ENCODE data around the gene MFAP4. TPM values are rescaled to one million over a fixed set of nuclear protein-coding genes. Genes with fewer than 3 reads are reported as not detected.

MFAP4 gene
- total RNA-seq, 3 donors from 2014 or later: 19.0 to 127 (median 44.2) TPM

- TF ChIP-seq CTCF (IDR thresholded peaks at IDR 0.05): no peak
- intact Hi-C loops (cut with DNase I, micrococcal nuclease): no loop called here
- no peak for ATAC-seq
Observed at GRCh38 chr17:19415806-19416775, 29.1 kb upstream of the MFAP4 start.

GRCh38 chr17:19415311-19415710 is 28.3 kb upstream of the MFAP4 start:
- no peak for DNase-seq
- no peak overlapping the region for H3K4me3 ChIP-seq
- H3K4me1 ChIP-seq (ENCODE audit: low read depth): peaks cover 2% of the 10 kb centered on the region
- TF ChIP-seq CTCF (IDR thresholded peaks at IDR 0.05): no peak
- no peaks in the 10 kb centered on the region for H3K9me3 ChIP-seq
- no peak for ATAC-seq
- no peaks in the 10 kb centered on the region for H3K36me3 ChIP-seq (ENCODE audit: low read depth)
- intact Hi-C loops (cut with DNase I, micrococcal nuclease): no loop called here

More at GRCh38 chr17:19415806-19416775, 29.1 kb upstream of the MFAP4 start:
- Histone ChIP-seq H3K4me1 (ENCODE audit: low read depth) (peaks cover 2% of the 10 kb centered on the region), H3K4me3 (no peak overlapping the region), H3K9me3 (no peaks in the 10 kb centered on the region), H3K36me3 (ENCODE audit: low read depth) (no peaks in the 10 kb centered on the region)
- no peak for DNase-seq

- DNase-seq (no peak), ATAC-seq (no peak)
- H3K9me3 ChIP-seq: no peaks in the 10 kb centered on the region
- no peaks in the 10 kb centered on the region for H3K36me3 ChIP-seq (ENCODE audit: low read depth)
- no peak for TF ChIP-seq CTCF (IDR thresholded peaks at IDR 0.05)
- no peak overlapping the region for H3K4me3 ChIP-seq
- intact Hi-C loops (cut with DNase I, micrococcal nuclease): no loop called here
- H3K4me1 ChIP-seq (ENCODE audit: low read depth): peaks cover 2% of the 10 kb centered on the region
Observed at GRCh38 chr17:19414396-19415280, 27.6 kb upstream of the MFAP4 start.

GRCh38 chr17:19413761-19414160 is 26.8 kb upstream of the MFAP4 start:
- Histone ChIP-seq H3K4me3 (no peak overlapping the region), H3K4me1 (ENCODE audit: low read depth) (peaks cover 2% of the 10 kb centered on the region), H3K9me3 (no peaks in the 10 kb centered on the region), H3K36me3 (ENCODE audit: low read depth) (no peaks in the 10 kb centered on the region)
- intact Hi-C loops (cut with DNase I, micrococcal nuclease): no loop called here
- ATAC-seq (no peak), DNase-seq (no peak)
- no peak for TF ChIP-seq CTCF (IDR thresholded peaks at IDR 0.05)

- ATAC-seq: no peak
- intact Hi-C loops (cut with DNase I, micrococcal nuclease): no loop called here
- no peak for TF ChIP-seq CTCF (IDR thresholded peaks at IDR 0.05)
- no peak for DNase-seq
- peaks cover 2% of the 10 kb centered on the region for H3K4me1 ChIP-seq (ENCODE audit: low read depth)
- H3K4me3 ChIP-seq: no peak overlapping the region
- H3K36me3 ChIP-seq (ENCODE audit: low read depth): no peaks in the 10 kb centered on the region
- H3K9me3 ChIP-seq: no peaks in the 10 kb centered on the region
Observed at GRCh38 chr17:19412984-19413383, 26.0 kb upstream of the MFAP4 start.

All from mucosa of descending colon (tissue), 3 donors.